Neuronal stem cell (in vitro differentiated cells): ENCODE measurements around the gene PRKCI.

Experiments
- DNase-seq: peaks from one replicate; pipeline ENCODE4 v3.0.0-alpha.2; 2013; ENCODE audit warnings: low spot score
- H2AFZ ChIP-seq: one replicate; pipeline ENCODE4 v1.6.1; 2013; ENCODE audit warnings: mild to moderate bottlenecking, low read length, inconsistent platforms
- H2AK5ac ChIP-seq: 2 replicates; pipeline ENCODE4 v1.6.1; 2013; ENCODE audit warnings: low read depth, mild to moderate bottlenecking, inconsistent platforms, low read length, moderate library complexity, mixed read lengths
- H2BK120ac ChIP-seq: 2 replicates; pipeline ENCODE4 v1.6.1; 2013; ENCODE audit warnings: low read depth, mild to moderate bottlenecking, inconsistent platforms, low read length, moderate library complexity, mixed read lengths
- H2BK12ac ChIP-seq: one replicate; pipeline ENCODE4 v1.6.1; 2013; ENCODE audit warnings: low read length, inconsistent platforms
- H2BK15ac ChIP-seq: 2 replicates; pipeline ENCODE4 v1.6.1; 2013; ENCODE audit warnings: mild to moderate bottlenecking, low read length, inconsistent platforms, mixed read lengths
- H2BK5ac ChIP-seq: one replicate; pipeline ENCODE4 v1.6.1; 2013; ENCODE audit warnings: inconsistent platforms, mild to moderate bottlenecking, low read length, moderate library complexity
- H3K14ac ChIP-seq: one replicate; pipeline ENCODE4 v1.6.1; 2013; ENCODE audit warnings: low read length, inconsistent platforms
- H3K18ac ChIP-seq: 2 replicates; pipeline ENCODE4 v1.6.1; 2013; ENCODE audit warnings: low read length, inconsistent platforms
- H3K23ac ChIP-seq: 2 replicates; pipeline ENCODE4 v1.6.1; 2013; ENCODE audit warnings: low read depth, mild to moderate bottlenecking, mixed read lengths, low read length, inconsistent platforms; ENCODE audit not compliant: poor library complexity
- H3K27ac ChIP-seq: replicated peaks from 3 replicates; pipeline ENCODE4 v1.5.1; 2013; ENCODE audit warnings: low read length, inconsistent platforms
- H3K27me3 ChIP-seq, 3 experiments: 2 replicates each; pipeline ENCODE4 v1.6.1; 2013; ENCODE audit warnings: low read length in 3 of 3, mild to moderate bottlenecking in 2 of 3, inconsistent platforms in 1 of 3, low read depth in 1 of 3, mixed read lengths in 1 of 3, moderate library complexity in 1 of 3; ENCODE audit not compliant: control insufficient read depth in 3 of 3, insufficient read depth in 3 of 3
- H3K36me3 ChIP-seq, 2 donors: replicated peaks in 1 of 2; 2 replicates each; pipeline ENCODE4 v1.6.1; 2013; ENCODE audit warnings: low read length in 2 of 2; ENCODE audit not compliant: control insufficient read depth in 2 of 2, insufficient read depth in 2 of 2
- H3K4ac ChIP-seq: 2 replicates; pipeline ENCODE4 v1.6.1; 2013; ENCODE audit warnings: inconsistent platforms, mild to moderate bottlenecking, low read length, moderate library complexity
- H3K4me1 ChIP-seq, 2 donors: 1 replicate in 1 of 2; 2 replicates in 1 of 2; pipeline ENCODE4 v1.6.1; 2013; ENCODE audit warnings: low read length in 2 of 2, low read depth in 1 of 2; ENCODE audit not compliant: control insufficient read depth in 2 of 2, insufficient read depth in 1 of 2
- H3K4me2 ChIP-seq: one replicate; pipeline ENCODE4 v1.6.1; 2013; ENCODE audit warnings: mild to moderate bottlenecking, low read length, inconsistent platforms; ENCODE audit not compliant: insufficient read depth, poor library complexity, severe bottlenecking
- H3K4me3 ChIP-seq, 2 donors: 2 replicates each; pipeline ENCODE4 v1.5.1; 2013; ENCODE audit warnings: low read length in 2 of 2, mild to moderate bottlenecking in 2 of 2, inconsistent platforms in 1 of 2, moderate library complexity in 1 of 2
- H3K79me1 ChIP-seq: one replicate; pipeline ENCODE4 v1.6.1; 2013; ENCODE audit warnings: low read depth, mild to moderate bottlenecking, inconsistent platforms, low read length, moderate library complexity
- H3K9ac ChIP-seq: one replicate; pipeline ENCODE4 v1.6.1; 2013; ENCODE audit warnings: mild to moderate bottlenecking, low read depth, low read length, inconsistent platforms; ENCODE audit not compliant: poor library complexity
- H3K9me3 ChIP-seq, 2 donors: replicated peaks in 1 of 2; 2 replicates each; pipeline versions ENCODE3 to v1.6.1; 2013; ENCODE audit warnings: low read length in 2 of 2, mild to moderate bottlenecking in 2 of 2, inconsistent platforms in 1 of 2, low read depth in 1 of 2, mixed read lengths in 1 of 2, moderate library complexity in 1 of 2; ENCODE audit not compliant: control insufficient read depth in 2 of 2, insufficient read depth in 1 of 2
- H4K8ac ChIP-seq: one replicate; pipeline ENCODE4 v1.6.1; 2013; ENCODE audit warnings: low read depth, mild to moderate bottlenecking, inconsistent platforms, low read length, moderate library complexity
- H4K91ac ChIP-seq: one replicate; pipeline ENCODE4 v1.6.1; 2013; ENCODE audit warnings: low read length, low read depth, mild to moderate bottlenecking, inconsistent platforms; ENCODE audit not compliant: poor library complexity
- WGBS, 2 donors: extraction: QIAGEN DNeasy Blood & Tissue Kit; methylation state at CpG; one replicate each; pipeline ENCODE4 v1.1.7; 2013; ENCODE audit warnings: missing lambda C conversion rate in 2 of 2, mixed read lengths in 1 of 2; ENCODE audit not compliant: insufficient read length in 2 of 2, insufficient replicate concordance in 1 of 2; ENCODE audit errors: extremely low coverage in 2 of 2; 5-methylcytosine and 5-hydroxymethylcytosine counted together

PRKCI gene

DNA sequence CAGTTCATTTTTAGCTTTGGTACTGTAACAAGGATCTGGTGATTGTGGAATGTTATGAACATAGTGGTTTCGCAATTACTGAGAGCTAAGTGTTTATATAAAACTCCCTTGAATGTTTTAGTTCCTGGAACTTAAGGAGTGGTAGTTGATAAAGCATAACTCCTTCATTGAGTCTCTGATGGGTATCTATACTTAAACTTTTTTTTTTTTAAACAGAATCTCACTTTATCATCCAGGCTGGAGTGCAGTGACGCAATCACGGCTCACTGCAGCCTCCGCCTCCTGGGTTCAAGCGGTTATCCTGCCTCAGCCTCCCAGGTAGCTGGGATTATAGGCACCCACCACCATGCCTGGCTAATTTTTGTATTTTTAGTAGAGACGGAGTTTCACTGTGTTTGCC lies 11.3 kb downstream of the PRKCI start:
- H3K27ac ChIP-seq = no peak overlapping the region

GRCh38 chr3:170240142-170240541 lies 17.9 kb downstream of the PRKCI start:
- H2AK5ac ChIP-seq = no peak overlapping the region
- H2BK15ac ChIP-seq = no peak overlapping the region
- no peak overlapping the region for H3K9ac ChIP-seq
- no peak overlapping the region for H3K23ac ChIP-seq
- H3K4me1 ChIP-seq = peaks cover 0 to 2% of the 10 kb centered on the region in 2 donors
- WGBS, 2 donors = no CpG with 5 or more reads among the region's 1 CpG
- H2BK120ac ChIP-seq = no peak overlapping the region
- H3K9me3 ChIP-seq = no peaks in the 10 kb centered on the region
- H3K4ac ChIP-seq = no peak overlapping the region
- H2BK5ac ChIP-seq = no peak overlapping the region
- no peak overlapping the region for H4K91ac ChIP-seq
- H3K27ac ChIP-seq = no peak overlapping the region
- DNase-seq = no peak
- no peak overlapping the region for H3K18ac ChIP-seq
- no peaks in the 10 kb centered on the region for H3K27me3 ChIP-seq
- peaks cover 0 to 52% of the 10 kb centered on the region in 2 donors for H3K36me3 ChIP-seq
- no peak overlapping the region for H3K4me2 ChIP-seq
- H3K14ac ChIP-seq = no peak overlapping the region
- no peaks in the 10 kb centered on the region for H3K79me1 ChIP-seq
- no peak overlapping the region for H2AFZ ChIP-seq
- no peak overlapping the region for H4K8ac ChIP-seq
- no peak overlapping the region for H2BK12ac ChIP-seq
- no peak overlapping the region for H3K4me3 ChIP-seq

More for the DNA sequence above, 11.3 kb downstream of the PRKCI start:
- Histone ChIP-seq H3K27me3 (no peaks in the 10 kb centered on the region), H2BK5ac (no peak overlapping the region), H3K9me3 (no peaks in the 10 kb centered on the region), H3K18ac (no peak overlapping the region), H3K4me2 (no peak overlapping the region), H4K91ac (no peak overlapping the region), H3K36me3 (peaks cover 0 to 31% of the 10 kb centered on the region in 2 donors), H4K8ac (no peak overlapping the region), H3K14ac (no peak overlapping the region), H3K4me3 (no peak overlapping the region), H3K4ac (no peak overlapping the region), H2BK12ac (no peak overlapping the region), H3K23ac (no peak overlapping the region), H2BK15ac (no peak overlapping the region), H2AFZ (no peak overlapping the region), H3K79me1 (peaks cover 2% of the 10 kb centered on the region), H3K9ac (no peak overlapping the region), H3K4me1 (no peaks in the 10 kb centered on the region), H2AK5ac (no peak overlapping the region), H2BK120ac (no peak overlapping the region)
- WGBS, 2 donors = no CpG with 5 or more reads among the region's 6 CpGs
- DNase-seq = no peak

- no peak overlapping the region for H3K4me3 ChIP-seq
- no peak overlapping the region for H3K14ac ChIP-seq
- H2BK120ac ChIP-seq = no peak overlapping the region
- H3K18ac ChIP-seq = no peak overlapping the region
- H3K27ac ChIP-seq = no peak overlapping the region
- no peak overlapping the region for H3K4me2 ChIP-seq
- no peak overlapping the region for H3K23ac ChIP-seq
- no peak overlapping the region for H2AK5ac ChIP-seq
- peaks cover 0 to 50% of the 10 kb centered on the region in 2 donors for H3K36me3 ChIP-seq
- peaks cover 0 to 2% of the 10 kb centered on the region in 2 donors for H3K4me1 ChIP-seq
- no peak overlapping the region for H3K9ac ChIP-seq
- no peaks in the 10 kb centered on the region for H3K27me3 ChIP-seq
- H3K9me3 ChIP-seq = no peaks in the 10 kb centered on the region
- H2BK5ac ChIP-seq = no peak overlapping the region
- no peak overlapping the region for H2BK15ac ChIP-seq
- H2BK12ac ChIP-seq = no peak overlapping the region
- H2AFZ ChIP-seq = no peak overlapping the region
- H3K79me1 ChIP-seq = no peaks in the 10 kb centered on the region
- no peak for DNase-seq
- H4K91ac ChIP-seq = no peak overlapping the region
- no peak overlapping the region for H4K8ac ChIP-seq
- no peak overlapping the region for H3K4ac ChIP-seq
These were observed 18.4 kb downstream of the PRKCI start for GRCh38 chr3:170240671-170241070.

DNA sequence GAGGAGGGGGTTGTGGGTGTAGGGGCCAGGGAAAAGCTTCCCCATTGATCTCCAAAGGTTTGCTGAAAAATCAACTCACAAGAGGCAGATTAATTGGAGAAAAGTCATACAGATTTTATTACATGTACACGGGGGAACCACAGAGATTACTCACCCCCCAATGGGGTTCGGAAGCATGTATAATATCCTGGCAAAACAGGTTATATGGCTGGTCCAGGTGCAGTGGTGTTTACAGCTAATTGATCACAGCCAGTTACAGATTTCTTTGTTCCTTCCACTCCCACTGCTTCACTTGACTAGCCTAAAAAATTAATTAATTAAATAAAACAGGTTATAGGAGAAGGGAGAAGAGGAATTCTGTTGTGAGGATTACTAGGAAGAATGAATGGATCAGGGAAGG lies 22.4 kb downstream of the PRKCI start:
- no peak overlapping the region for H3K4me2 ChIP-seq
- H4K91ac ChIP-seq = no peak overlapping the region
- H3K27me3 ChIP-seq = no peaks in the 10 kb centered on the region
- no peak overlapping the region for H3K4me3 ChIP-seq
- no peak overlapping the region for H3K18ac ChIP-seq
- H3K23ac ChIP-seq = no peak overlapping the region
- no peak for DNase-seq
- peaks cover 0 to 2% of the 10 kb centered on the region in 2 donors for H3K4me1 ChIP-seq
- peaks cover 0 to 33% of the 10 kb centered on the region in 2 donors for H3K36me3 ChIP-seq
- no peaks in the 10 kb centered on the region for H3K79me1 ChIP-seq
- H2BK15ac ChIP-seq = no peak overlapping the region
- H2AFZ ChIP-seq = no peak overlapping the region
- H2AK5ac ChIP-seq = no peak overlapping the region
- no peak overlapping the region for H2BK120ac ChIP-seq
- WGBS, 2 donors = no CpG with 5 or more reads among the region's 2 CpGs
- H4K8ac ChIP-seq = no peak overlapping the region
- no peak overlapping the region for H2BK5ac ChIP-seq
- H3K14ac ChIP-seq = no peak overlapping the region
- no peak overlapping the region for H3K4ac ChIP-seq
- no peaks in the 10 kb centered on the region for H3K9me3 ChIP-seq
- no peak overlapping the region for H3K9ac ChIP-seq
- no peak overlapping the region for H3K27ac ChIP-seq
- H2BK12ac ChIP-seq = no peak overlapping the region
